ENCODE data around the gene NAT10. TPM values are rescaled to one million over a fixed set of nuclear protein-coding genes. Genes with fewer than 3 reads are reported as not detected.

The NAT10 gene
- polyA plus RNA-seq, 1 of the 3 experiments (the other 2 are of a cell fraction) = 31.0 TPM

- TF ChIP-seq TEAD4 (IDR thresholded peaks at IDR 0.05; ENCODE audit: borderline replicate concordance, insufficient read depth) = peak; percentile 75
- TF ChIP-seq FOSL2 (IDR thresholded peaks at IDR 0.05; ENCODE audit: borderline replicate concordance, low read depth) = peak; percentile 87
- TF ChIP-seq POLR2AphosphoS5 (IDR thresholded peaks at IDR 0.05; ENCODE audit: low read depth, low read length) = peak; percentile 35; the same call in 1 of the 2 replicates
- TF ChIP-seq RXRA (IDR thresholded peaks at IDR 0.05; ENCODE audit: borderline replicate concordance, low read depth) = peak; percentile 55; the same call in 1 of the 2 replicates
- TF ChIP-seq USF1 (IDR thresholded peaks at IDR 0.05; ENCODE audit: borderline replicate concordance, low read depth) = no peak
- TF ChIP-seq GATA2 (CRISPR knock-in tag; IDR thresholded peaks at IDR 0.05) = no peak
- TF ChIP-seq MXI1 (IDR thresholded peaks at IDR 0.05; ENCODE audit: low read depth, low read length) = 0 out of 2 replicates have a peak, but pooled peaks have one; percentile 25
- no peak for TF ChIP-seq RCOR1 (IDR thresholded peaks at IDR 0.05; ENCODE audit: low read length)
- peak; percentile 75 for TF ChIP-seq PBX3 (IDR thresholded peaks at IDR 0.05)
- TF ChIP-seq CHD2 (IDR thresholded peaks at IDR 0.05; ENCODE audit: low read length, partially characterized antibody) = peak; percentile 36
These were observed 87.3 kb downstream of the NAT10 start (continued) for GRCh38 chr11:34192481-34193401.

GRCh38 chr11:34194576-34195335 is 89.3 kb downstream of the NAT10 start:
- H3K9ac ChIP-seq = no peak overlapping the region
- ChIA-PET POLR2A (interaction anchor here (0.9 kb wide), 1 partner anchor 34 kb away, joined by 3 read pairs; no protein-coding TSS in a partner anchor), CTCF (interaction anchor here (1.5 kb wide), 1 partner anchor 68 kb away, joined by 3 read pairs; no protein-coding TSS in a partner anchor)
- H3F3A ChIP-seq (replicated peaks; ENCODE audit: insufficient read depth) = peaks cover 17% of the 10 kb centered on the region
- peak; percentile 52 for DNase-seq
- WGBS (ENCODE audit: low lambda C conversion rate) = 79% methylated on average over 12 of the region's 13 CpGs
- H4K20me1 ChIP-seq (ENCODE audit: insufficient read depth) = no peaks in the 10 kb centered on the region
- H3K79me2 ChIP-seq (ENCODE audit: insufficient read depth) = no peaks in the 10 kb centered on the region
- H3K27me3 ChIP-seq (ENCODE audit: insufficient read depth) = no peaks in the 10 kb centered on the region
- H3K4me2 ChIP-seq = no peak overlapping the region
- H3K27ac ChIP-seq (ENCODE audit: low read depth in 2 of 2, low read length in 1 of 2) = peak overlapping the region in 1 of 2 experiments; percentile 87; a peak in 1 of 4 replicates
- no peaks in the 10 kb centered on the region for H3K9me3 ChIP-seq
- H3K4me3 ChIP-seq (ENCODE audit: low read depth in 2 of 2, low read length in 1 of 2) = no peak overlapping the region
- H2AFZ ChIP-seq (ENCODE audit: low read depth) = no peak overlapping the region
- H3K4me1 ChIP-seq (ENCODE audit: control insufficient read depth in 1 of 2, insufficient read depth in 2 of 2, low read depth in 1 of 2, low read length in 1 of 2) = peaks cover 28 to 30% of the 10 kb centered on the region in 2 experiments; a peak in 3 of 4 replicates
- H3K36me3 ChIP-seq (replicated peaks in 1 of 2; ENCODE audit: control insufficient read depth in 1 of 2, insufficient read depth in 2 of 2, low read length in 1 of 2) = no peaks in the 10 kb centered on the region
- no peaks in the 10 kb centered on the region for H3K9me2 ChIP-seq
- TF ChIP-seq TCF12 (IDR thresholded peaks at IDR 0.05) (peak; percentile 35; the same call in 1 of the 2 replicates), FOSL2 (IDR thresholded peaks at IDR 0.05; ENCODE audit: borderline replicate concordance, low read depth) (no peak)

Small RNA genes within 50 kb of the gene (small RNA-seq; reads per million reads assigned to genes)
- 0 reads per million in 7 experiments for gene RF00019

Other genes with a start within 250 kb of the NAT10 start
- gene LMO2, start 213.6 kb upstream of the NAT10 start, polyA plus RNA-seq (2012; rRNA removed) = 0.05 TPM in 2 replicates
- 67.1 and 93.4 TPM in 2 replicates for gene CAPRIN1, start 53.9 kb upstream of the NAT10 start, polyA plus RNA-seq (2012; rRNA removed)

Data from SK-N-SH (cell line).